ENCODE data around the gene SORCS2. TPM values are rescaled to one million over a fixed set of nuclear protein-coding genes. Genes with fewer than 3 reads are reported as not detected.

SORCS2 gene
- total RNA-seq, 2 experiments from 2014 or later: 0.07 to 0.15 TPM

GRCh38 chr4:7182616-7183015 lies 9.7 kb upstream of the SORCS2 start:
- Mint-ChIP-seq H3K27me3 (ENCODE audit: low read depth) (no peaks in the 10 kb centered on the region), H3K4me3 (no peak overlapping the region), H3K9me3 (peaks cover 9% of the 10 kb centered on the region), H3K4me1 (ENCODE audit: low read depth) (peaks cover 7% of the 10 kb centered on the region), H3K36me3 (ENCODE audit: low read depth) (no peaks in the 10 kb centered on the region), H3K27ac (no peak overlapping the region)
- CTCF ChIA-PET: no interaction called here
- intact Hi-C loops (cut with micrococcal nuclease): no loop called here
- no peak for DNase-seq

GRCh38 chr4:7183161-7183560 lies 9.2 kb upstream of the SORCS2 start:
- intact Hi-C loops (cut with micrococcal nuclease): no loop called here
- Mint-ChIP-seq H3K36me3 (ENCODE audit: low read depth) (no peaks in the 10 kb centered on the region), H3K27ac (no peak overlapping the region), H3K27me3 (ENCODE audit: low read depth) (no peaks in the 10 kb centered on the region), H3K4me1 (ENCODE audit: low read depth) (peaks cover 7% of the 10 kb centered on the region), H3K4me3 (no peak overlapping the region), H3K9me3 (peaks cover 9% of the 10 kb centered on the region)
- peak; percentile 57 for DNase-seq
- CTCF ChIA-PET: no interaction called here

GRCh38 chr4:7183780-7184460 lies 8.4 kb upstream of the SORCS2 start:
- Mint-ChIP-seq H3K9me3 (peaks cover 9% of the 10 kb centered on the region), H3K36me3 (ENCODE audit: low read depth) (no peaks in the 10 kb centered on the region), H3K27me3 (ENCODE audit: low read depth) (peaks cover under 1% of the 10 kb centered on the region), H3K27ac (no peak overlapping the region), H3K4me3 (no peak overlapping the region), H3K4me1 (ENCODE audit: low read depth) (peaks cover 7% of the 10 kb centered on the region)
- intact Hi-C loops (cut with micrococcal nuclease): no loop called here
- no peak for DNase-seq
- CTCF ChIA-PET: no interaction called here

DNA sequence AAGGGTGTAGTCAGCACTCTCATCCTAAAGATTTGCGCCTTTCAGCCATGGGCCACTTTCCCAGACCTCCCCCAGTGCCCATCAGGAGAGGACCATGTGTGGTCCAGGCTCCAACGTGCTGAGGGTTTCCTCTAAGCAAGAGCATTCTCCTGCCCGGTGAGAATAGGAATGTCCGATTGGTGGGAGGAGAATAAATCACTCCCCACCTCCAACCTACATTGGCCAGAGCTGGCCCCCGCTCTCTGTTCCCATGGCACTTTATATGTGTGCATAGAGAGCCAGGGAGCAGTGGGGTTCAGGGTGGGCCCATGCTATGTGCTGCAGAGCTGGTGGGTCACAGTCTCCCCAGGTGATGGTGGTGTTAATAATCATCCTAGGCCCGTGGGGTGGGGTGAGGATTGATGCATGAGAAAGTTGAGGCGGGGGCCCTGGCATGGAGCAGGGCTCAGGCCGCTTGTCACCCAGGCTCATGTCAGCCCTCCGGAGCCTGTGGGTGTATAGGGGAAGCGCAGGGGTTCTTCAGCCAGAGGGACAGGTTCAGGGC lies 6.8 kb upstream of the SORCS2 start:
- peak; percentile 0 for DNase-seq
- Mint-ChIP-seq H3K27me3 (ENCODE audit: low read depth) (peaks cover 11% of the 10 kb centered on the region), H3K27ac (no peak overlapping the region), H3K36me3 (ENCODE audit: low read depth) (no peaks in the 10 kb centered on the region), H3K9me3 (peaks cover 3% of the 10 kb centered on the region), H3K4me1 (ENCODE audit: low read depth) (peaks cover 7% of the 10 kb centered on the region), H3K4me3 (no peak overlapping the region)
- intact Hi-C loops (cut with micrococcal nuclease): loop anchor here (2.0 kb wide), 1 partner anchor 83 kb away; no protein-coding TSS in a partner anchor
- CTCF ChIA-PET: no interaction called here

DNA sequence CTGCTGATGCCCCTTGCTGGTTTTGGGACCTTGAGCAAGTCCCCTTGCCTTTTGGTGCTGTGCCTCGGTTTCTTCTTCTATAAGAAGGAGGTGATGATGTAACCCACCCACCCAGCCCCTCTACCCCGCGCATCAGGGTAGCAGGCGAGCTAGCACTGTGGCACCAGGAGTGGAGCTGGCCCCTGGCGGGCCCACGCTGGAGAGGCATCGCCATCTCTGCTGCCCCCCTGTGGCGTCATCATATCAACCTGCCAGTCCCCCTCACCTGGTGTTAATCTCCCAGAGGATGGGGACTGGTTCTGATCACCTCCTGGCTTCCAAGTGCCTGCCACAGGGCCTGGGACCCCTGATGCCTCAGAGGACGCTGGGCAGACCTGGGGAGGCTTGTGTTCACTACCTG lies 6.3 kb upstream of the SORCS2 start:
- peaks cover 14% of the 10 kb centered on the region for H3K27me3 Mint-ChIP-seq (ENCODE audit: low read depth)
- H3K4me1 Mint-ChIP-seq (ENCODE audit: low read depth): peaks cover 7% of the 10 kb centered on the region
- DNase-seq: peak; percentile 38
- H3K27ac Mint-ChIP-seq: no peak overlapping the region
- no peaks in the 10 kb centered on the region for H3K36me3 Mint-ChIP-seq (ENCODE audit: low read depth)
- H3K9me3 Mint-ChIP-seq: peaks cover 3% of the 10 kb centered on the region
- CTCF ChIA-PET: no interaction called here
- intact Hi-C loops (cut with micrococcal nuclease): loop anchor here (2.0 kb wide), 1 partner anchor 83 kb away; no protein-coding TSS in a partner anchor
- H3K4me3 Mint-ChIP-seq: no peak overlapping the region

- Mint-ChIP-seq H3K9me3 (no peaks in the 10 kb centered on the region), H3K36me3 (ENCODE audit: low read depth) (no peaks in the 10 kb centered on the region), H3K4me1 (ENCODE audit: low read depth) (peaks cover 7% of the 10 kb centered on the region), H3K4me3 (no peak overlapping the region), H3K27me3 (ENCODE audit: low read depth) (peaks cover 14% of the 10 kb centered on the region), H3K27ac (no peak overlapping the region)
- CTCF ChIA-PET: no interaction called here
- peak; percentile 1 for DNase-seq
- intact Hi-C loops (cut with micrococcal nuclease): loop anchor here (2.0 kb wide), 1 partner anchor 84 kb away; no protein-coding TSS in a partner anchor
These were observed 5.7 kb upstream of the SORCS2 start for GRCh38 chr4:7186516-7187167.

- Mint-ChIP-seq H3K27ac (no peak overlapping the region), H3K36me3 (ENCODE audit: low read depth) (no peaks in the 10 kb centered on the region), H3K4me1 (ENCODE audit: low read depth) (peaks cover 8% of the 10 kb centered on the region), H3K4me3 (no peak overlapping the region), H3K9me3 (no peaks in the 10 kb centered on the region), H3K27me3 (ENCODE audit: low read depth) (peaks cover 19% of the 10 kb centered on the region)
- intact Hi-C loops (cut with micrococcal nuclease): loop anchor here (2.0 kb wide), 1 partner anchor 84 kb away; no protein-coding TSS in a partner anchor
- CTCF ChIA-PET: no interaction called here
- peak; percentile 2 for DNase-seq
These were observed 5.2 kb upstream of the SORCS2 start for GRCh38 chr4:7187168-7187535.

- H3K36me3 Mint-ChIP-seq (ENCODE audit: low read depth): no peaks in the 10 kb centered on the region
- H3K4me3 Mint-ChIP-seq: no peak overlapping the region
- no peak for DNase-seq
- CTCF ChIA-PET: no interaction called here
- H3K4me1 Mint-ChIP-seq (ENCODE audit: low read depth): peaks cover 8% of the 10 kb centered on the region
- H3K27ac Mint-ChIP-seq: no peak overlapping the region
- no peaks in the 10 kb centered on the region for H3K9me3 Mint-ChIP-seq
- intact Hi-C loops (cut with micrococcal nuclease): loop anchor here (2.0 kb wide), 1 partner anchor 85 kb away; no protein-coding TSS in a partner anchor
- peaks cover 19% of the 10 kb centered on the region for H3K27me3 Mint-ChIP-seq (ENCODE audit: low read depth)
These were observed 4.6 kb upstream of the SORCS2 start for GRCh38 chr4:7187691-7188090.

DNA sequence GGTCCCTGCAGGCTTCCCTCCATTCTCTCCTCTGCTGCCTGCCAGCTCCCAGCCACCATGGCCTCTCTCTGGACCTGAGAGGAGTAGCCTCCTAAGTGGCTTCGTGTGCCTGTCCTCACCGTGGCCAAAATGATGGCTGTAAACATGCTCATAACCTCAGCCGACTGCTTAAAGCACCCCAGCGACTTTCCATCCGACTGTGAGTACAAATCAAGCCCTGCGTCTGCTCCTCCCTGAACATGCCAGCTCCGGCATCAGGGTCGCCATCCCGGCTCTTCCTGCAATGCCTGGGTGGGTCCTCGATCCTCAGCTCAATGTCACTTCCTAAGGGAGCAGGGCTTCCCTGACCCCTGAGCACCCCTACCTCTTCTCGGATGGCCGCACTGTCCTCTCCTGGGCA lies 3.3 kb upstream of the SORCS2 start:
- no peak overlapping the region for H3K27ac Mint-ChIP-seq
- CTCF ChIA-PET: no interaction called here
- DNase-seq: peak; percentile 2
- peaks cover 26% of the 10 kb centered on the region for H3K27me3 Mint-ChIP-seq (ENCODE audit: low read depth)
- H3K4me1 Mint-ChIP-seq (ENCODE audit: low read depth): peaks cover 1% of the 10 kb centered on the region
- no peaks in the 10 kb centered on the region for H3K9me3 Mint-ChIP-seq
- intact Hi-C loops (cut with micrococcal nuclease): no loop called here
- no peak overlapping the region for H3K4me3 Mint-ChIP-seq
- no peaks in the 10 kb centered on the region for H3K36me3 Mint-ChIP-seq (ENCODE audit: low read depth)

DNA sequence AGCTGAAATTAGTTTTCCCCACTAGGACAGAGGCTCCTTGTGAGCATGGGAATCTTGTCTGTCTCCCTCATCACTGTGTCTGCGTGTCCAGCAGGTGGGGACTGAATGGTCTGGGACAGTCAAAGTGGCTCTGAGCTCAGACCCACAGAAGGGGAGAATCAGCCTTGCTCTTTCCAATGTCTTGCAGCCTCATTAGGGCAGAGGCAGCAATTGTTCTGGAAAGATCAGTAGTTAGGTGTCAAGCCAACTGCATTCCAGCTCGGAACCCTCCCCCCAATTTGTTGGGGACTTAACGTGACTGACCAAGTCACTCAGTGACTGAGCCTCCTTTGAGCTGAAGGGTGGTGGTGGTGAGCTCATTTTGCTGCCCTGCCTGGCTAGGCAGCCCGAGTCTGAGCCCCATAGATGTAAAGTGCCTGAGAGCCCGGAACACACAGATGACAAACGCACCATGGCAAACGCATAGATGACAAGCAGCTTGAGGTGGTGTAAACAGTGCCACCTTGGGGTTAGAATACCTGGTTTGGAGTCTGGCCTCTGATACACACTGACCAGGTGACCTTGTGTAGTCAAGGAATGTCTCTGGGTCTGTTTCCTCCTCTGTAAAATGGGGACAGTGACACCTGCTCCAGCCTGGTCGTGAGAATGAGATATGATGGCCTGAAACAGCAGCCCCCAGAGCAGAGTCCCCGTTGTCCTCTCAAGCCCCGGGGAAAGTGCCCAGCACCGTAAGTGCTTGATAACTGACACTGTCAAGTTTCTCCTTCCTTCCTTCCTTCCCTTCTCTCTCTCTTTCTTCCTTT lies 2.7 kb upstream of the SORCS2 start:
- CTCF ChIA-PET: no interaction called here
- Mint-ChIP-seq H3K27ac (no peak overlapping the region), H3K36me3 (ENCODE audit: low read depth) (no peaks in the 10 kb centered on the region), H3K9me3 (no peaks in the 10 kb centered on the region), H3K4me3 (no peak overlapping the region), H3K27me3 (ENCODE audit: low read depth) (peaks cover 32% of the 10 kb centered on the region), H3K4me1 (ENCODE audit: low read depth) (peaks cover 1% of the 10 kb centered on the region)
- DNase-seq: peak; percentile 3
- intact Hi-C loops (cut with micrococcal nuclease): loop anchor here (5.0 kb wide), 1 partner anchor 273 kb away; no protein-coding TSS in a partner anchor

- peaks cover 36% of the 10 kb centered on the region for H3K27me3 Mint-ChIP-seq (ENCODE audit: low read depth)
- H3K27ac Mint-ChIP-seq: no peak overlapping the region
- no peaks in the 10 kb centered on the region for H3K36me3 Mint-ChIP-seq (ENCODE audit: low read depth)
- H3K9me3 Mint-ChIP-seq: no peaks in the 10 kb centered on the region
- no peak for DNase-seq
- CTCF ChIA-PET: no interaction called here
- intact Hi-C loops (cut with micrococcal nuclease): loop anchor here (5.0 kb wide), 1 partner anchor 272 kb away; no protein-coding TSS in a partner anchor
- no peak overlapping the region for H3K4me3 Mint-ChIP-seq
- H3K4me1 Mint-ChIP-seq (ENCODE audit: low read depth): peaks cover 1% of the 10 kb centered on the region
These were observed 2.1 kb upstream of the SORCS2 start for GRCh38 chr4:7190278-7190594.
